ENCODE measurements around the gene FES. TPM values are rescaled to one million over a fixed set of nuclear protein-coding genes. Genes with fewer than 3 reads are reported as not detected.
A peak's percentile ranks its signal among the peaks of the same experiment; 100 is the strongest.

Gene FES
- total and polyA plus RNA-seq, 2 of the 13 experiments (the other 11 are each of a cell fraction or from before 2014, with no cell fraction given): 4.0 to 9.5 TPM

DNA sequence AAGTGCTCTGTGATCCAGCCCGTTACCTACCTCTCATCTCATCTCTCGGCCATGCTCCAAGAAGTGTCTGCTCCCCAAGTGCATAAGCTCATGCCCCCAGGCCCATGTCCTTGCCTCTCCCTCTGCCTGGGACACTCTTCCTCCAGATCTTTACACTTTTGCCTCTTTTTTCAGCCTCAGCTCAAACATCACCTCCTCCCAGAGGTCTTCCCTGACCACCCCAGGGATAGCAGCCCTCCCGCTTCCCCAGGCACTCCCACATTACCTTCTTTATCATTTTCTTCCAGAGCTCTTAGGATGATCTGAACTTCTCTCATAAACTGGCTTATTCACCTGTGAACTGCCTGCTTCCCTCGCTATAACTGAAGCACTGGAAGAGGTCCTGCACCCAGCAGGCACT, 18.6 kb upstream of the FES start (continued):
- TF ChIP-seq, protein P1, sequence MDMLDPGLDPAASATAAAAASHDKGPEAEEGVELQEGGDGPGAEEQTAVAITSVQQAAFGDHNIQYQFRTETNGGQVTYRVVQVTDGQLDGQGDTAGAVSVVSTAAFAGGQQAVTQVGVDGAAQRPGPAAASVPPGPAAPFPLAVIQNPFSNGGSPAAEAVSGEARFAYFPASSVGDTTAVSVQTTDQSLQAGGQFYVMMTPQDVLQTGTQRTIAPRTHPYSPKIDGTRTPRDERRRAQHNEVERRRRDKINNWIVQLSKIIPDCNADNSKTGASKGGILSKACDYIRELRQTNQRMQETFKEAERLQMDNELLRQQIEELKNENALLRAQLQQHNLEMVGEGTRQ (IDR thresholded peaks at IDR 0.05; ENCODE audit: low read depth, low read length): no peak
- TF ChIP-seq, protein P1 (CRISPR knock-in tag; IDR thresholded peaks at IDR 0.05; ENCODE audit: borderline replicate concordance): no peak
- no peak for TF ChIP-seq BORCS8-MEF2B (CRISPR knock-in tag; IDR thresholded peaks at IDR 0.05)
- TF ChIP-seq NAIF1 (CRISPR knock-in tag; IDR thresholded peaks at IDR 0.05; ENCODE audit: borderline replicate concordance): no peak
- TF ChIP-seq, protein P2, sequence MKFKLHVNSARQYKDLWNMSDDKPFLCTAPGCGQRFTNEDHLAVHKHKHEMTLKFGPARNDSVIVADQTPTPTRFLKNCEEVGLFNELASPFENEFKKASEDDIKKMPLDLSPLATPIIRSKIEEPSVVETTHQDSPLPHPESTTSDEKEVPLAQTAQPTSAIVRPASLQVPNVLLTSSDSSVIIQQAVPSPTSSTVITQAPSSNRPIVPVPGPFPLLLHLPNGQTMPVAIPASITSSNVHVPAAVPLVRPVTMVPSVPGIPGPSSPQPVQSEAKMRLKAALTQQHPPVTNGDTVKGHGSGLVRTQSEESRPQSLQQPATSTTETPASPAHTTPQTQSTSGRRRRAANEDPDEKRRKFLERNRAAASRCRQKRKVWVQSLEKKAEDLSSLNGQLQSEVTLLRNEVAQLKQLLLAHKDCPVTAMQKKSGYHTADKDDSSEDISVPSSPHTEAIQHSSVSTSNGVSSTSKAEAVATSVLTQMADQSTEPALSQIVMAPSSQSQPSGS (CRISPR knock-in tag; IDR thresholded peaks at IDR 0.05): no peak
- no peak for TF ChIP-seq ZMYM2 (CRISPR knock-in tag; IDR thresholded peaks at IDR 0.05)
- TF ChIP-seq ZNF44 (CRISPR knock-in tag; IDR thresholded peaks at IDR 0.05): no peak

GRCh38 chr15:90866161-90866715, 18.1 kb upstream of the FES start:
- H3K9ac ChIP-seq (ENCODE audit: insufficient read depth, low read depth, low read length): no peak overlapping the region
- no peak overlapping the region for H2AFZ ChIP-seq (ENCODE audit: low read length)
- H3K4me1 ChIP-seq (ENCODE audit: insufficient read depth, low read length): peaks cover 79% of the 10 kb centered on the region
- H3K36me3 ChIP-seq (replicated peaks in 1 of 2; ENCODE audit: control insufficient read depth in 1 of 2, insufficient read depth in 2 of 2, low read length in 2 of 2): no peaks in the 10 kb centered on the region
- TF ChIP-seq ZNF263 (CRISPR knock-in tag; IDR thresholded peaks at IDR 0.05) (peak; percentile 84), EEA1 (CRISPR knock-in tag; IDR thresholded peaks at IDR 0.05; ENCODE audit: borderline replicate concordance) (no peak), FOSL2 (CRISPR knock-in tag; IDR thresholded peaks at IDR 0.05) (0 out of 2 replicates have a peak, but pooled peaks have one; percentile 10), FOXA3 (CRISPR knock-in tag; IDR thresholded peaks at IDR 0.05) (no peak), ZNF20 (CRISPR knock-in tag; IDR thresholded peaks at IDR 0.05) (no peak), FOXA1 (IDR thresholded peaks at IDR 0.05) (no peak), FOXA1 (CRISPR knock-in tag; IDR thresholded peaks at IDR 0.05) (0 out of 2 replicates have a peak, but pooled peaks have one; percentile 34), BCL6 (CRISPR knock-in tag; IDR thresholded peaks at IDR 0.05) (0 out of 2 replicates have a peak, but pooled peaks have one; percentile 19)
- TF ChIP-seq, protein P3, sequence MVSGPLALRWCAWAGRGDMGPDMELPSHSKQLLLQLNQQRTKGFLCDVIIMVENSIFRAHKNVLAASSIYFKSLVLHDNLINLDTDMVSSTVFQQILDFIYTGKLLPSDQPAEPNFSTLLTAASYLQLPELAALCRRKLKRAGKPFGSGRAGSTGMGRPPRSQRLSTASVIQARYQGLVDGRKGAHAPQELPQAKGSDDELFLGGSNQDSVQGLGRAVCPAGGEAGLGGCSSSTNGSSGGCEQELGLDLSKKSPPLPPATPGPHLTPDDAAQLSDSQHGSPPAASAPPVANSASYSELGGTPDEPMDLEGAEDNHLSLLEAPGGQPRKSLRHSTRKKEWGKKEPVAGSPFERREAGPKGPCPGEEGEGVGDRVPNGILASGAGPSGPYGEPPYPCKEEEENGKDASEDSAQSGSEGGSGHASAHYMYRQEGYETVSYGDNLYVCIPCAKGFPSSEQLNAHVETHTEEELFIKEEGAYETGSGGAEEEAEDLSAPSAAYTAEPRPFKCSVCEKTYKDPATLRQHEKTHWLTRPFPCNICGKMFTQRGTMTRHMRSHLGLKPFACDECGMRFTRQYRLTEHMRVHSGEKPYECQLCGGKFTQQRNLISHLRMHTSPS (CRISPR knock-in tag; IDR thresholded peaks at IDR 0.05; ENCODE audit: low read depth): peak; percentile 46; the same call in 1 of the 2 replicates
- intact Hi-C loops (cut with micrococcal nuclease; ENCODE audit: unreplicated experiment): no loop called here
- no peaks in the 10 kb centered on the region for H3K9me3 ChIP-seq (ENCODE audit: low read length)
- no peak for DNase-seq (ENCODE audit: low spot score)
- in situ Hi-C loops (cut with HindIII; ENCODE audit: extremely low pct_ligation_motif_present, low pct_unique_long_range_greater_than_20kb): no loop called here
- H3K27ac ChIP-seq (ENCODE audit: extremely low read length, insufficient read depth, low read length): no peak overlapping the region
- no peak for FAIRE-seq
- ATAC-seq: peak; percentile 14; the same call in 1 of the 3 replicates
- H4K20me1 ChIP-seq (ENCODE audit: insufficient read depth, low read length): no peaks in the 10 kb centered on the region
- no peak overlapping the region for H3K4me2 ChIP-seq (ENCODE audit: low read depth, low read length)
- no peaks in the 10 kb centered on the region for H3K79me2 ChIP-seq (ENCODE audit: insufficient read depth, low read length)
- ChIA-PET POLR2A (no interaction called here), CTCF (ENCODE audit: low intra/inter-chr PET ratio, low total read pairs) (no interaction called here)
- peaks cover 0 to 62% of the 10 kb centered on the region in 2 experiments; a peak in 4 of 5 replicates for H3K27me3 ChIP-seq (ENCODE audit: control insufficient read depth in 1 of 2, insufficient read depth in 2 of 2, low read length in 2 of 2)
- no TSS peak for BruUV-seq (replicated peaks)
- WGBS (ENCODE audit: low lambda C conversion rate): 8% methylated on average over 14 of the region's 16 CpGs
- no peak overlapping the region for H3K4me3 ChIP-seq (replicated peaks in 1 of 3; ENCODE audit: insufficient read depth in 1 of 3, low read depth in 2 of 3, low read length in 3 of 3)

All from HepG2 (cell line).